PC-3 (cell line): ENCODE data around the gene ZFHX3. TPM values are rescaled to one million over a fixed set of nuclear protein-coding genes. Genes with fewer than 3 reads are reported as not detected.

Experiments
- ATAC-seq: fragments of 200-7000 bp; cut with Tn5 transposase; 2 replicates; pipeline ENCODE4 v1.9.1; 2020; ENCODE audit warnings: mild to moderate bottlenecking, moderate library complexity
- BruUV-seq: library from RNA; stranded (reverse); fragments of 400-500 nt; replicated peaks from 2 replicates; lab custom pipeline; 2021; lab: Mats Ljungman, UMichigan
- CTCF ChIA-PET: fragments of 300-600 bp; sonication (Branson Sonifier 250); formaldehyde crosslinking; loops from one replicate; lab custom pipeline; 2022; ENCODE audit warnings: antibody characterized with exemption; lab: Charles Lee
- POLR2A ChIA-PET: fragments of 300-600 bp; sonication (Branson Sonifier 250); formaldehyde crosslinking; loops from one replicate; lab custom pipeline; 2022; ENCODE audit warnings: antibody characterized with exemption; ENCODE audit not compliant: unreplicated experiment; lab: Charles Lee
- DNase-seq: peaks from one replicate; pipeline ENCODE4 v3.0.0-alpha.2; 2015
- H2AFZ ChIP-seq: fragments of 300-600 bp; sonication (generic); 2 replicates; pipeline ENCODE4 v1.6.0; 2016; ENCODE audit warnings: antibody characterized with exemption, low read length
- H3F3A ChIP-seq: fragments of 300-600 bp; sonication (generic); one replicate; pipeline ENCODE4 v1.6.0; 2017; ENCODE audit warnings: antibody characterized with exemption, low read length, control low read depth, mild to moderate bottlenecking; ENCODE audit not compliant: unreplicated experiment
- H3K27ac ChIP-seq: fragments of 300-600 bp; sonication (generic); 2 replicates; pipeline ENCODE4 v1.5.1; 2016; ENCODE audit warnings: mild to moderate bottlenecking, low read length
- H3K27me3 ChIP-seq: fragments of 300-600 bp; sonication (generic); 2 replicates; pipeline ENCODE4 v1.6.1; 2016; ENCODE audit warnings: low read length, mixed read lengths
- H3K36me3 ChIP-seq: fragments of 300-600 bp; sonication (generic); 2 replicates; pipeline ENCODE4 v1.6.1; 2016; ENCODE audit warnings: low read depth, mixed run types, low read length, mixed read lengths
- H3K4me1 ChIP-seq: fragments of 300-600 bp; sonication (generic); 2 replicates; pipeline ENCODE4 v1.5.1; 2016; ENCODE audit warnings: low read length; ENCODE audit not compliant: insufficient read depth
- H3K4me2 ChIP-seq: fragments of 300-600 bp; sonication (generic); 2 replicates; pipeline ENCODE4 v1.6.0; 2016; ENCODE audit warnings: low read length
- H3K4me3 ChIP-seq: fragments of 300-600 bp; sonication (generic); 2 replicates; pipeline ENCODE4 v1.5.1; 2016; ENCODE audit warnings: mild to moderate bottlenecking, low read length, mixed read lengths
- H3K79me2 ChIP-seq: fragments of 300-600 bp; sonication (generic); 2 replicates; pipeline ENCODE4 v1.6.1; 2017; ENCODE audit warnings: low read length, mixed read lengths
- H3K9ac ChIP-seq: fragments of 300-600 bp; sonication (generic); 2 replicates; pipeline ENCODE4 v1.6.0; 2016; ENCODE audit warnings: mild to moderate bottlenecking, low read length
- H3K9me2 ChIP-seq: fragments of 300-600 bp; sonication (generic); replicated peaks from 2 replicates; pipeline ENCODE4 v1.6.1; 2016; ENCODE audit warnings: mixed run types, low read length, mixed read lengths
- H3K9me3 ChIP-seq: fragments of 300-600 bp; sonication (generic); 2 replicates; pipeline ENCODE4 v1.6.1; 2016; ENCODE audit warnings: low read length, mixed read lengths
- H4K20me1 ChIP-seq: fragments of 300-600 bp; sonication (generic); 2 replicates; pipeline ENCODE4 v1.6.1; 2016; ENCODE audit warnings: low read length, mixed read lengths
- EZH2 ChIP-seq: fragments of 300-600 bp; sonication (generic); IDR thresholded peaks from one replicate; pipeline ENCODE4 v1.6.1; 2017; ENCODE audit warnings: antibody characterized with exemption, mild to moderate bottlenecking, low read length; ENCODE audit not compliant: unreplicated experiment
- EZH2phosphoT487 ChIP-seq: fragments of 300-600 bp; sonication (generic); IDR thresholded peaks from 2 replicates; pipeline ENCODE4 v1.6.1; 2018; ENCODE audit warnings: mild to moderate bottlenecking, antibody characterized with exemption, low read length, borderline replicate concordance
- intact Hi-C: fragments of 100-400 bp; cut with micrococcal nuclease; formaldehyde crosslinking; loops from 2 replicates; pipeline ENCODE4 v1.9.0; 2023
- total RNA-seq: library from RNA; depleted of rRNA; stranded (reverse); fragments of >200 nt; gene quantifications from 2 replicates; pipeline ENCODE4 v1.2.3, GENCODE V29; 2014
- TF ChIP-seq, protein P1 (sequence below): fragments of 300-600 bp; sonication (generic); conservative IDR thresholded peaks from 2 replicates; pipeline ENCODE4 v1.5.1; 2017; ENCODE audit warnings: antibody characterized with exemption, low read depth, mild to moderate bottlenecking, low read length

Gene ZFHX3
- total RNA-seq, 1 experiment from 2014 or later: 3.5 TPM

DNA sequence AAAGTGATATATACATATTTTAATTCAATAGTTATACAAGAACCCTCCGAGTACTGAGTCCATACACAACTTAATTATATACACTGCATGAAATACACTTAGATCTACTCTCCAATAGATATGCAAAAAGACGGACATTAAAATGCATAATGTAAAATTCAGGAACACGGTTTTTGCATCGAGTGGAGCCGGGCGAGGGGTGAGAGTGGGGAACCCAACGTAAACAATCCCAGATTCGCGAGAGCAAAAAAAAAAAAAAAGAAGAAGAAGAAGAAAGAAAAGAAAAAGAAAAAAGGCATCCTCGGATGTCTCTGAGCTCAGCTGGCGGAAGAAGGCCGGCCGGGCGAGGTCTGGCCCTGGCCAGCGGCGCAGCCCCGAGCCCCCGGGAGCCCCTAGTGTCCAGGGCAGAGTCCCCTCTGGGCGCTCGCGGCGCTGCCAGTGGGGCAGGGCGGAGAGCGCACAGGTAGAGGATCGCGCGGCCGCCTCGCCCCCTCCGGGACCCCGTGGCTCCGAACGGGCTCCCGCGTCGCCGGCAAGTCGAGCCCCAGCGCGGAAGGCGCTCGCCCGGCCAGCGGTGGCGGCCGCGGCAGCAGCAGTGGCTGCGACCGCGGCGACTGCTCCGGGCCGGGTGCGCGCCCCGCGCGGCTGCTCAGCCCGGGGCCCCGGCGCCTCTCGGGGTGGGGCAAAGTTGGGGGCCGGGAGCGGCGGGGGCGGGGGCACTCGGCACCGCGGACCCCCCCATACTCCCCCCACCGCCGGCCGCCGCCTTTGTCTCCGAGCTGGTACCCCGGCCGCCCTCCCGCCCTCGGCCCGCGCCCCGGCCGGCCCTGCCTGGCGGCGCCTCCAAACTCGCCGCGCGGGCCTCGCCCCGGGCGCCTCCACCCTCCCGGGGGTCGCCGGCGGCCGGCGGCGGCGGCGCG is 9.6 kb upstream of the ZFHX3 start:
- ATAC-seq (0 out of 2 replicates have a peak, but pooled peaks have one; percentile 5), DNase-seq (no peak)
- H3K4me2 ChIP-seq: peak overlapping the region; percentile 100
- peak overlapping the region; percentile 91 for H3K9ac ChIP-seq
- no peaks in the 10 kb centered on the region for H3K9me3 ChIP-seq
- H3K79me2 ChIP-seq: peaks cover 62% of the 10 kb centered on the region
- POLR2A ChIA-PET: no interaction called here
- intact Hi-C loops: loop anchor here (2.0 to 10.0 kb wide), 2 partner anchors 25 to 393 kb away; no protein-coding TSS in a partner anchor
- H3K36me3 ChIP-seq: no peaks in the 10 kb centered on the region
- H3K4me3 ChIP-seq: peak overlapping the region; percentile 85
- no peaks in the 10 kb centered on the region for H4K20me1 ChIP-seq
- no TSS peak for BruUV-seq
- peaks cover 60% of the 10 kb centered on the region for H3K4me1 ChIP-seq
- H3F3A ChIP-seq: no peaks in the 10 kb centered on the region
- CTCF ChIA-PET: interaction anchor here (0.6 kb wide), 1 partner anchor 62 kb away, joined by 6 read pairs; no protein-coding TSS in a partner anchor
- 0 out of 2 replicates have a peak overlapping the region, but pooled peaks have one; percentile 25 for H2AFZ ChIP-seq
- H3K27me3 ChIP-seq: no peaks in the 10 kb centered on the region
- peak overlapping the region; percentile 96 for H3K27ac ChIP-seq
- no peak for TF ChIP-seq EZH2
- TF ChIP-seq, protein P1, sequence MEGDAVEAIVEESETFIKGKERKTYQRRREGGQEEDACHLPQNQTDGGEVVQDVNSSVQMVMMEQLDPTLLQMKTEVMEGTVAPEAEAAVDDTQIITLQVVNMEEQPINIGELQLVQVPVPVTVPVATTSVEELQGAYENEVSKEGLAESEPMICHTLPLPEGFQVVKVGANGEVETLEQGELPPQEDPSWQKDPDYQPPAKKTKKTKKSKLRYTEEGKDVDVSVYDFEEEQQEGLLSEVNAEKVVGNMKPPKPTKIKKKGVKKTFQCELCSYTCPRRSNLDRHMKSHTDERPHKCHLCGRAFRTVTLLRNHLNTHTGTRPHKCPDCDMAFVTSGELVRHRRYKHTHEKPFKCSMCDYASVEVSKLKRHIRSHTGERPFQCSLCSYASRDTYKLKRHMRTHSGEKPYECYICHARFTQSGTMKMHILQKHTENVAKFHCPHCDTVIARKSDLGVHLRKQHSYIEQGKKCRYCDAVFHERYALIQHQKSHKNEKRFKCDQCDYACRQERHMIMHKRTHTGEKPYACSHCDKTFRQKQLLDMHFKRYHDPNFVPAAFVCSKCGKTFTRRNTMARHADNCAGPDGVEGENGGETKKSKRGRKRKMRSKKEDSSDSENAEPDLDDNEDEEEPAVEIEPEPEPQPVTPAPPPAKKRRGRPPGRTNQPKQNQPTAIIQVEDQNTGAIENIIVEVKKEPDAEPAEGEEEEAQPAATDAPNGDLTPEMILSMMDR: 0 out of 2 replicates have a peak, but pooled peaks have one; percentile 21
- H3K9me2 ChIP-seq: no peaks in the 10 kb centered on the region

DNA sequence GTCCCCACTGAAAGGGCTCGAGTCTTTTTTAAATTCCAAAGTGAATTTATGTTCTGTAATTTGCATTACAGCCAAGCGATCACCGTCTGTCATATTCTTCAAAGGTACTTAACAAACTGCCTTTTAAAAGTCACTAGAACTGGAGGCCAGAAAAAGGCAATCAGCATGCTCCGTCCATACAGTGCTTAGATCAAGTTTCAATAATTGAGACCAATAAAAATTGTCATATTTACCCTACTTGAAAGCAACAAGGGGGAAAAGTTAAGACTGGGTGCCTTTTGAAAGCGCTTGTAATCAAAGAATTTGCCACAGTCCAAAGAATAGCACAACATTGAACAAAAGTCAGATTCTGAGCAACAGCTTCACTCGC is 9.0 kb upstream of the ZFHX3 start:
- no peaks in the 10 kb centered on the region for H3K9me2 ChIP-seq
- peak overlapping the region; percentile 91 for H3K9ac ChIP-seq
- H2AFZ ChIP-seq: 0 out of 2 replicates have a peak overlapping the region, but pooled peaks have one; percentile 25

More for the DNA sequence above, 9.0 kb upstream of the ZFHX3 start:
- TF ChIP-seq EZH2 (no peak), EZH2phosphoT487 (no peak)
- TF ChIP-seq, protein P1: no peak
- H3K4me3 ChIP-seq: peak overlapping the region; percentile 85
- H3K36me3 ChIP-seq: no peaks in the 10 kb centered on the region
- no peaks in the 10 kb centered on the region for H4K20me1 ChIP-seq
- ChIA-PET POLR2A (interaction anchor here (0.6 kb wide), 2 partner anchors 125 to 137 kb away, joined by 3 read pairs; no protein-coding TSS in a partner anchor), CTCF (interaction anchor here (0.6 to 0.7 kb wide), 2 partner anchors 66 to 143 kb away, joined by 3 read pairs; no protein-coding TSS in a partner anchor)
- DNase-seq (peak; percentile 26), ATAC-seq (no peak)
- no peaks in the 10 kb centered on the region for H3F3A ChIP-seq
- intact Hi-C loops: loop anchor here (2.0 to 10.0 kb wide), 2 partner anchors 26 to 392 kb away; no protein-coding TSS in a partner anchor
- H3K27me3 ChIP-seq: no peaks in the 10 kb centered on the region
- H3K4me1 ChIP-seq: peaks cover 66% of the 10 kb centered on the region
- TSS peak; percentile 32 for BruUV-seq
- no peaks in the 10 kb centered on the region for H3K9me3 ChIP-seq
- H3K27ac ChIP-seq: peak overlapping the region; percentile 96
- peaks cover 69% of the 10 kb centered on the region for H3K79me2 ChIP-seq
- H3K4me2 ChIP-seq: peak overlapping the region; percentile 100
